T follicular helper cell (primary cell): ENCODE measurements around the gene DPYSL3.
"Not testable (repeated sequence)": the region's sequence is repeated elsewhere in the genome, so short reads cannot be mapped to it uniquely, and the experiment has no call there.

ENCODE experiments used
- DNase-seq: peaks from one replicate; pipeline ENCODE4 v3.0.0-alpha.2; 2020; ENCODE audit warnings: low read depth
- total RNA-seq, 2 experiments: gene quantifications; one replicate each; lab custom pipeline; 2026; lab: John Stamatoyannopoulos, UW

DPYSL3 gene
- 0 to 0.12 reads per million in 2 experiments for total RNA-seq

DNA sequence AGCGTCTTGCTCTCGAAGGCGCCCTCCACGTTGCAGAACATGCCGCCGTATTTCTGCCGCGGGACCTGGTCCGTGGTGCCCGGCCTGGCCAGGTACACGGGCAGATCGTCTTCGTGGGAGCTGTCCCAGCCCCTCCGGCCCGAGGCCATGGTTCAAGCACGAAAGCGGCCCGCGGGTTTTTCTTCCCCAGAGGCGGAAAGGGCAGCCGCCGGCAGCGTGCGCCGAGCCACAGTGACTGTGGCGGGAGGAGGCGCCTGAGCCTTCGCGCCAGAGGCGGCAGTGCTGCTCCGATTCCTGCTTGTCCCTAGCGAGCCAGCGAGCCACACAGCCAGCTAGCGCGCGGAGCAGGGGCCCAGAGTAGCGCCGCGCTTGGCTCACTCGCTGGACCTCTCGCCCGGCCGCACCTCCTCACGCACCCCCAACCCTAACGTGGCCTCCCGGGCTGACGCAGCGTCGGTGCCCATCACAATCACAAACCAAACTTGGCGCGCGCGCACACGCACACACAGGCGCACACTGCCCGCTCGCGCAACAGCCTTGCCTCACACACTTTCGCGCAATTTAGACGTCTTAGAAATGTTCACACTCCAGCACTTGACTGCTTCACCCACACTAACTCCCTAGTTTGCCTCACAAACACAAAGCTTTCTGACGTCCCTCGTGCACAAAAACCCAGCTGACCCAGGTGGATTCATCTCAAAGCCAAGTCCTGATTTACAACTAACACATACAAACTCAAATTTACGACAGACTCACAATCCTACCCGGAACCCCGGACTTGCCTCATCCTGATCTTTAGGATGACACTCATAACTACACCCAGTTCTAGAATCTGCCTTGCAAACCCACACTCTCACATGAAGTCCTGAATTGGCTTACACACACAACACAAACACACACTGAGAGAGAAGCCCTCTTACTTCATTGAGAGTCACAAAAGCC is at the start of gene DPYSL3:
Gene DPYSL3 (minus strand): TSS at position 359 of the 942 bp plus-strand sequence. CDS start 210 bp downstream, at position 149.
- DNase-seq = no peak

DNA sequence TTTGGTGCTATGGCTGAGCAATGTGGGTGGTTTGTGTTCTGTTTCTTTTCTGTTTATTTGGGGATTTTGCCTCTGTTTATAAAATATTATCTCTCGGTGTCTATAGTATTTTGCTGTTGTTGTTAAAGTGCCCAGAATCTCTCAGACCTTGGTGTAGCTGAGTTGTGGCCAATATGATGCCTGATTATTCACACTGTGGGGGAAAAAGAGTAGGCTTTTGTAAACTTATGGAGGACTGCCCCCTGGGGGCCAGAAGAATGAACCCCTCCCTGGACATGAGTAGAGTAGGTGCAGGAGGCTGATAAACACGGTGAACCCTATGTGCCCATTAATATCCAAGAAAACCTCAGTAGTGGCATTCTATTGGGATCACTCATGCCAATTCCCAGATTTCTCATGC is 49.0 kb upstream of the DPYSL3 start:
- DNase-seq = no peak

DNA sequence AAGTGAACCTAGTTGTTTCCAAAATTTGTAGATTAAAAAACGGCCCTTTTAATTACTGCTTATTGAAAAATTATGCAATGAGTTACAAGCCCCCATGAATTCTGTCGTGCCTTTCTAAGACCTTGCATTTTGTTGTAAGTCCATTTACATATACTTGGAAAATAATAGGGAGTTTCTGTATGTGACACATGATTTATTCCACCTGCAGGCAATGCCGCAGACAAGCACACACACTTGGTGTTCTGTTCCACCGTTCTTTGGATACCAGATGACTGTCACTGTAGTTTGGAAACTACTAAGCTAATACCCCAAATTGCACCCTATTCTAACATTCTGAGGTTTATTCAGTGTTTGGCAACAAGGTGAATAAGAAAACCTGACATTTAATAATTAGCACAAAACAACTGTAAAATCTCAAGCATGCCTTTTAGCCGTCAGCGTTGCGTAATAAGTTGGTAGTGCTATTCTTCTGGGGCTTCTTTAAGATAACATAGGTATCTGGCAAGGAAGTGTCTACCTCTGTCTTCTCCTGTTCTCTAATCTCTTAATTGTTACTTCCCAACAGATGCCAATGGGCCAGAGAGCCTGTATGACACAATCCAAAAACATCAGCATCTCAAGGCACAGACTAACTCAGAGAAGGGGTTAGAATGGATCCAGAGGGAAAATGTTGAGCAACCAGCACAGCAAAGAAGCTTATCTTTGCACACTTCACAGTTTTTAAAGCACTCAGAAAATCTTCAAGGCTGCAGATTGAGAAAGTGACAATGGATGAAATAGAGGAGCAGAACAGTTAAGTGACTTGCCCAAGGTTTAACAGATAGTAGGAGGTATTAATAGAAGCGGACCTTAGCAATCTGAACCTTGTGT is 48.2 kb upstream of the DPYSL3 start:
- no peak for DNase-seq

DNA sequence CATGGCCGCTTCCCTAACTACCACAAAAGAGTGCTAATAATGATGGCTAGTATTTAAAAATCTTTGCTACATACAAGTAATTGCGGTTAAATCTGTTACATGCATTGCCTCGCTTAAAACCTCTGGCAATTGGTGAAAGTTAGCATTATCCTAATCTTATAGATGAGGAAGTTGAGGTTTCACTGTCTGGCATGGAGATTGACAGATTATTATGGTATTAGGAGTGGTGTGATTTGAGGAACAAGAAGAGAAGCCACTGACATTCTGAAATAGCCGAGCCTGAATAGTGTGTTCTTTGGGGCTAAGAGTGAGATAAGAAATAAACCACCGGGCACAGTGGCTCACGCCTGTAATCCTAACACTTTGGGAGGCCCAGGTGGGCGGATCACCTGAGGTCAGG is 45.3 kb upstream of the DPYSL3 start:
- no peak for DNase-seq

DNA sequence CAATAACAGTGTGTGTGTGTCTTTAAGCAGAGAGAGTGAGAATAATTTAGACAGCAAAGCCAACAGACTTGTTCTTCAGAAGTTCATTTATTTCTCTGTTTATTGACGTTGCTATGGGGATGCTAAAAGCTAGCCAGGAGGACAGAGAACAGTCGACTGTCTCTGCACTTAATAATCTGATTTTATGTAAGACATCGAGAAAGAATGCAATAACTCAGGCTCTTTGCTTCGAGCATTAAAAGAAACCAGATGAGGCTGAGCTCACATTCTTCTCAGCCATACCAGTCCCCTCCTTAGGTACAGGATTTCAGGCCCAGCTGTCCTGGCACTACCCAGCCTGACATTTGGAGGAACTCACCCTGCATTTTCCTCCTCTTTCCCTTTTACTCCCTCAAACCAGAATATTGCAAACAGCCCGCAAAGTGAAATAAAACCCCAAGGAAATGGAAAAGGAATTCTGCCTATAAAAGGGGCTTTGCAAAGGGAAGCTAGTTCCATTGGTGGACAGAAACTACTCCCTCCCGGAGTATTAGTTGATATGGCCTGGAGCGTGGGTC is 44.5 kb upstream of the DPYSL3 start:
- DNase-seq = no peak

DNA sequence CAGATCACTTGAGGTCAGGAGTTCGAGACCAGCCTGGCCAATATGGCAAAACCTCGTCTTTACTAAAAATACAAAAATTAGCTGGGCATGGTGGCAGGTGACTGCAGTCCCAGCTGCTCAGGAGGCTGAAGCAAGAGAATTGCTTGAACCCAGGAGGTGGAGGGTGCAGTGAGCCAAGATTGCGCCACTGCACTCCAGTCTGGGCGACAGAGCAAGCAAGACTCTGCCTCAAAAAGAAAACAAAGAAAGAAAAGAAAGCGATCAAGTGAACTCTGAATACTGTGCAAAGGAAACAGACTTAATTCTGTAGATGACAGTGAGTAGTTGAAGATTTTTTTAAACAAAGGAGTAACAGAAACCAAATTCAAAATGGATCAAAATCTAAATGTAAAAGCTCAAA is 43.9 kb upstream of the DPYSL3 start:
- DNase-seq = not testable (repeated sequence)

DNA sequence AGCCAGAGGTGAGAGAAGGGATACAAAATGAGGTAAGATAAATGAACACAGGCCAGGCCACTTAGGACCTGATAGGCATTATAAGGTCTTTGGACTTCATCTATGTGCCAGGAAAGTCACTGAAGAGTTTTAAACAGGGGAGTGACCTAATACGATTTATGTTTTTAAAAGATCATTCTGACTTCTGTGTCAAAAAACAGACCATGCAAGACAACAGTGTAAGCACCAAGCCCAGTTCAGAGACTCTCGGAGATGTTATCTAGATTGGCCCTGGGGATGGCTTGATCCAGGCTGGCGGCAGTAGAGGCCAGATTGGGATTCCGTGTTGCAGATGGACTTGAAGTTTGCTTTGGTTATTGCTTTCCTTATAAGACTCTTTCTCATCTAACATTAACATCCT is 43.0 kb upstream of the DPYSL3 start:
- no peak for DNase-seq

DNA sequence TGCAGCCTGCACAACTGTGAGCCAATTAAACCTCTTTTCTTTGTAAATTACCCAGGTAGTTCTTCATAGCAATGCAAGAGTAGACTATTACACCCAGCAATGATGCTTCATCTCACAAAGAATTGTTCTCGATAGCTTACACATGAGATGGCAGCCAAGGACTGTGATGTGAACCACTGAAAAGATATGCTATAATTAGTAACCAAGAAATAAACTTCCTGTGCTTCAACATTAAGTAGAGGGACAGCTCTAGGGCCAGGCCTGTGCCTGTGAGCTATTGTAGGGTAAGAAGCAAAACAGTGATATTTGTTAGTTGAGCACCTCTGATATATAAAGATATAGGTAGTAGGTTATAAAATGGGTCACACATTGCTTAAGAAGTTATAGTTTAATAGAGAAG is 41.8 kb upstream of the DPYSL3 start:
- DNase-seq = no peak

DNA sequence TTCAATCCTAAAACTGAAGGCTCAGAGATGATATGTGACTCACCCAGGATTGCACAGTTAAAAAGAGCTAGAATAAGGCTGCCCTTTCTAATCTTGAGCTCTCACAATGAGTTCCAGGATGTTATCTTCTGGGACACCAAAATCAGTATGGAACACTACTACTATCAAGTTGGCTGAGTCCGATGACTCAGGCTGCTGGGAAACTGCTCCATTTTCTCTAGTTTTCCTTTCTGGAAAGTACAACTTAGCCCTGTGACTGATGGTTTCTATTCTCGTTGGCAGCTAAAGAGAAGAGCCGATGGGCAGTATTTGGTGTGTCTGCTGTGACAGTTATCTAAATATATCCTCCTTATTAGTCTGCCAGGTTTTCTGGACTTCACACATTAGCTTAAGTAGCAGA is 37.9 kb upstream of the DPYSL3 start:
- DNase-seq = no peak

DNA sequence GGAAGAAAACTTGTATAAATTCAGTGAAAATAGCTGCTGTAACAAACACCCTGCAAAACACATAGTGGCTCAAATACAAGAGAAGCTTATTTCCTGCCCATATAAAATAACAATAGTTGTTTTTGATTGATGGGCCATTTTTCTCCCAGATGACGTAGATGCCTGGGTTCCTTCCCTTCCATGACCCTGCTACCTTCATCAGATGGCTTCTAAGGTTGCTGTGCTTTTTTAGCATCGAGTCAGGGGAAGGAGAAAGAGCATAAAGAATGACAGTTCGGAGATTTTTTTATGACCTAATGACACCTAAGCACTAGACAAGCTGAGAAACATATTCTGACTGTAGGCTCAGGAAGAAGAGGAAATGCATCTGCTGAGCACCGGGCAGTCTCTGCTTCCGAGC is 34.7 kb upstream of the DPYSL3 start:
- DNase-seq = no peak

DNA sequence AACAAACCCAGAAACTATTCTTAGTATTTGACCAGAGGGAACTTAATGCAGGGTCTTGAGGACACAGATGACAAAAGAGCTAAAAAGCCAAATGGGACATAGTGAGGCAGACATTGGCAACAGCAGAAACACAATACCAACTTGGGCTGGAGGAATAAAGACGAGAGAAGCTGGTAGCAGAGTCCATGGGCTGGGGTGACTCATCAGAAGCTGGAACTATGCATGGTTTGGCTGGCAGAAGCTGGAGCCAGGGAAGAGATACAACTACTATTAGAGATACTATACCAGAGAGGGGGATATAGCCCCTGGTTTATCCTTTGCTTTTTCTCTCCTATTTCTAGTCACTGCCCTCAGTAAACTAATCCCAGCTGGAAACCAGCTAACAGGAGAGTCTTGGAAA is 29.2 kb upstream of the DPYSL3 start:
- DNase-seq = no peak

DNA sequence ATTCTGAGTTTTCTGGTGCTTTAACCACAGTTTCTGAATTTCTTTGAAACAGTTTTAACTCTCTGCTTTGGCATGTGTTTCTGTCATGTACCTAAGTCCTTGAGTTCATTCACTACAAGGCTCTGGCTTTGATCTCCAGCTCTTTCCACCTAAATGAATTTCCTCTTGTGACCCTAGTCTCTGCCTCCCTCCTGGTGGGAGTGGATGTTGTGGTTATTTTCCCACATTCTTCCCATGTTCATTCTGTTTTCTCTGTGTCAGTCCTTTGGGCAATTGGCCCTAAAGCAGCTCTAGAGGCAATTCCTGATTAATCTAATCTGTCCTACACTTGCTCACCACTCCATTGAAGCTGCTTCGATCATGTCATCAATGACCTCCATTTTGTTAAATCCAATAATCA is 28.4 kb upstream of the DPYSL3 start:
- no peak for DNase-seq

- no peak for DNase-seq
Observed at GRCh38 chr5:147534172-147534951, 24.5 kb upstream of the DPYSL3 start.

DNA sequence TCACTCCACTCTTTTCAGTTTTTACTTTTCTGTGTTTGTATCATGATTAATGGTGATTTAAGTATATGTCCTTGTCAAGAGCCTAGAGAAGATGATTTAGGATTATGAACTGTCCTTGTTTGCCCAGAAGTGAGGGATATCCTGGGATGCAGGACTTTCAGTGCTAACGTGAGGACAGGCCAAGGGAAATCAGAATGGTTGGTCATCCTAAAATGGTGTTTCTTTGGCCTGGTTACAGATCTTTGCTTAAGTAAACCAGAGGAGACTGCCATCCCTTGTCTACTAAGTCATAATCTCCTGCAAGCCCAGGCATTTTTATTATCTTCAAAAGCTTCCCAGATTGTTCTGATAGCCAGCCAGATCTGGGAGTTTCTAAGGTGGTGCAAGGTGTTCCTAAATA is 22.3 kb upstream of the DPYSL3 start:
- DNase-seq = no peak

DNA sequence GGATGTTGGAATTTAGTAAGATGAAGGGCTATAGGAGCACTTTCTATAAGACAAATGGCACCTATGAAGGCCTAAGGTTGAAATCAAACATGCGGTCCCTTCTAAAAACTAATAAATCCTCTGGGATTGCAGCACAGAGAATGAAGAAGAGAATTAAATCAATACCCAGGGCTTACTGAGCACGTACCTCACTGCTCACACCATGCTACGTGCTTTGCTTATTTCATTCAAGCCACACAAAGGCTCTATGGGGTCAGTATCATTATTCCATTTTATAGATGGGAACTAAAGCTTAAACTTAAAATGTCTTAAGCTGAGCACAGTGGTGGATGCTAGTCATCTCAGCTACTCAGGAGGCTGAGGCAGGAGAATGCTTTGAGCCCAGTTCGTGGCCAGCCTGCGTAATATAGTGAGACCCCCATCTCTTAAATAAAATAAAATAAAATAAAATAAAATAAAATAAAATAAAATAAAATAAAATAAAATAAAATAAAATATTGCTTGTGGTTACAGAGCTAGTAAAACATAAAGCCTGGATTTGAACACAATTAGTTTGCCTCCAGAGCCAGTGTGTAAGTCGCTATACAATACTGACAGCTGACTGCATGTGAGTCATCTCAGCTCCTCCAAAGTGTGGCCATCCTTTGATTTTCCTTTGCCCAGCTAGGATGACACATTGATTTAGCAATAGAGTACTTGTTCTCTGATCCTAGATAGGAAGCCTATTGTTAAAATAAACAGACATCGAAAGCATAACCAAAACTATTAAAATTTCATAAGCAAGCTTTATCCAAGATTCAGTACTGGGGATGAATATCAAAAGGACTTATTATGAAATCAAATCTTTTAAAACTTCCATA is 20.9 kb upstream of the DPYSL3 start:
- no peak for DNase-seq

DNA sequence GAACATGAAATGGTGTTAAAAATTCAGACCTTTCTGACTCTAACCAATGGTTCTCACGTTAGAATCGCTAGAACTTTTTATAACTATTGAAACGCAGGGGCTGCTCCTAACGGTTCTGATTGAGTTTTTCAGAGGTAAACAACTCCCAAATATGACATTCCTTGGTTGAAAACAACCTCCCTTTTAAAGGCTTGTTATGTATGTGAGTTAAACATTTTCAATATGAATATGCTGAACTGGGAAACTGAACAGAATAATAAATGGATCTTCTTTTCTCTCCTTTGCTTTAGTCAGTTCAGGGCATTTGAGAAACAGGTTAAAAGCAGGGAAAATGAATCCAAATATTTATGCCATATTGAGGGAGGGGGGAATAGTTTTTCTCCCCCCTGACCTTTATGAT is 13.2 kb upstream of the DPYSL3 start:
- no peak for DNase-seq

DNA sequence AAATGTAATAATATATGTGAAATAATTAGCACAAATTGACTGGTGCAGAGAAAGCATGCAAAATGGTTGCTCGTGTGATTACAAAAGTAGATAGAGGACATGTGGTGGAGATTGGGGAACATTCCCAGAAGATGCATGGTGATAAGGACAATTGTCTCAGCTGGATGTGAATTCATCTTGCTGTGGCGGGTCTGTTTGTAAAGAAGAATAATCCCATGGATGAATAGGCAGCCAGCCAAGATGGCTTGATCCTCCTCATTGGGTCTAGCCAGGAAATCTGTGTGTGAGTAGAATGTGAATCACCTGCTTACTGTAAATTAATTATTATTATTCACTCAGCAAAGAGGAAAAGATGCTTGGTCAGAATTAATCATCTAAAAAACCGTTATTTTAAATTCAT is 12.6 kb upstream of the DPYSL3 start:
- no peak for DNase-seq

DNA sequence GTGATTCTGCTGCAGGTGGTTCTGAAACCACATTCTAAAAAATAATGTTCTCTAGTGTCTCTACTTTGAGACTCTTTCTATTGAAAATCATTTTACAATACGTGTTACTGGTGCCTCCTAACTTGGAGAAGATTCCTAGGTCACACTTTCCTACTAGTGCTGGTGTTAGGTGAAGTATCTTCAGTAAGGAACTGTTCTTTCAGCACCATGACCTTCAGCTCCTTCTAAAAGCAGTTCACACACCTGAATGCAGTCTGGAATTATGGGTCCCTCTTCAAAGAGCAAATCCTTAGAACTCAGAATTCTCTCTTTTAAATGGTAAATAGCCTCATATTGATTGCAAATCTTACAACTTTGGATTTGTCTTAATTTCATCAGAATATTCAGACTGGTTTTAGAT is 10.6 kb upstream of the DPYSL3 start:
- no peak for DNase-seq

- no peak for DNase-seq
Observed at GRCh38 chr5:147519380-147519779, 9.5 kb upstream of the DPYSL3 start.

DNA sequence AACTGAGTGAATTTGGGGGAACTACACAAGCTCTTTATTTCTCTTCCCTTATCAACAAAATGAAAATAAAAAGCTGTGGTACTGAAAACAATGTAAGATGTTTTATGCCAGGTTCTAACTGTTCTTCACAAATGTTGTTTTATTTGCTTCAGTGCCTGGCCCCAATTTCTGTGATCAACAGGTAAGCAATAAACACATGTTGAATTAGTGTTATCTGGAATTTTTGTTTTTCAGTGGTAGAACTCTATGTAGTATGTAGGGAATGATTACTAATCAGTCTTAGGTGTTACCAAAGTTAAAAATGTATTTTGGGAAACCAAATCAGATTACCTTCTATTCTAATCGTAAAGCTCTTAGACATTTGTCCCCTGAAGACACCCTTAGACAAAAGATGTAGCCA is 7.5 kb upstream of the DPYSL3 start:
- DNase-seq = no peak

DNA sequence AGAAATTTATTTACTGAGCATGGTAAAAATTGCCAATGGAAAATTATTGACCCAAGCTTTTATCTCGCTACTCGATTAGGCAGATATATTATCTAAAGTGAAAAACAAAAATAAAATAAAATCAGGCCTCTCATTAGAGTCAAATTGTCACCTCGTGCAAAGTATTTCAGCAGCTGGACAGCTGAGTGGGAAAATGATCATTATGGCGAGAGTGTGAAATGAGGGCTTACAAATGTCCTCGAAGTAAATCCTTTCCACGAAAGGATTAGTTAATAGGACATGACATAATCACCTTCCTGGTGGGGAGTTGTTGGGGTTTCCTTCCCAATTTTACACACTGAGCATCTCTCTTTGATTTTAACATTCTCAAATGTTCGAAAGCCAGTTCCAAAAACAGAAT is 5.4 kb upstream of the DPYSL3 start:
- DNase-seq = no peak
